ENCODE results near the gene PRM1. TPM values are rescaled to one million over a fixed set of nuclear protein-coding genes. Genes with fewer than 3 reads are reported as not detected.

PRM1 gene, protein sequence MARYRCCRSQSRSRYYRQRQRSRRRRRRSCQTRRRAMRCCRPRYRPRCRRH
- total RNA-seq (2022; extraction: Qiagen RNA extraction) = not detected in 5 replicates

GRCh38 chr16:11280616-11281522 lies at the start of gene PRM1:
PRM1 (minus strand) TSS chr16:11281330; CDS start chr16:11281238, 92 bp downstream.

GRCh38 chr16:11276143-11276895 lies 4.8 kb downstream of the PRM1 start, which contains the start of gene PRM2:
PRM2 (minus strand) TSS chr16:11276480; CDS start chr16:11276370, 110 bp downstream.

DNA sequence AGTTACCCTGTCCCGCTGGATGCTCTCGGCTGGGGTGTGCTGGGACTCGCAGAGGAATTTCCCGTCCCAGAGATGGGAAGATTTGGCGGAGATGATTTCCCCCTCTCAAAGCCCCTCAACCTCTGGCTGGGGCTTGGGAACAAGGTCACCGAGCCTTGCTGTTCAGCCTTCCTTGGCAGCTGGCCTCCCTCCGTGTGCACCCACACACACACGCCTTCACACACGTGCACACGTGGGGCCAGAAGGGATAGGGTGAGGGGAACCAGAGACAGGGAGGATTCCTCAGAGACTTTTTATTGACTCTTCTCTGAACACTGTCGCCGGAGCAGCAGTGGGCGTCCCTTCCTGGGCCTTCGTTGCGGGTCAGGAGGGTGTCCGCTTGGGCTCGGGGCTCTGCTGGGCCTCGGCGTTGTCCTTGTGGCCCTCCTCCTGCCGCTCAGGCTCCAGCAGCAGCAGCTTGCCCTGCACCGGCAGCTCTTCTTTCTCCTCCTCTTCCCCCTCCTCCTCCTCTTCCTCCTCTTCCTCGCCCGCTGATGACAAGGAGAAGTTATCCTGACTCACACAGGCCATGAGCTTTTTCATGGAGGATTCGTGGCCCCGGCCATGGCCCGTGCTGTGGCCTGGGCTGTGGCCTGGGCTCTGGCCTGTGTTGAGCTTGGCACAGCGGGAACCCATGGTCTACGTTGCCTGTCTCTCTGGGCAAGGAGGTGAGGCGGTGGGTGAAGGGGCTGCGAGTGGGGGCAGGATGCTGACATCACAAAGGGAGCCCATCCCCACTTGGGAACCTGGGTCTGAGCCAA lies 8.0 kb downstream of the PRM1 start, which contains the start of gene PRM3:
Gene PRM3, minus strand, starts transcription at position 709 of the 800 bp plus-strand sequence. Its CDS starts 34 bp downstream, at position 675.

DNA sequence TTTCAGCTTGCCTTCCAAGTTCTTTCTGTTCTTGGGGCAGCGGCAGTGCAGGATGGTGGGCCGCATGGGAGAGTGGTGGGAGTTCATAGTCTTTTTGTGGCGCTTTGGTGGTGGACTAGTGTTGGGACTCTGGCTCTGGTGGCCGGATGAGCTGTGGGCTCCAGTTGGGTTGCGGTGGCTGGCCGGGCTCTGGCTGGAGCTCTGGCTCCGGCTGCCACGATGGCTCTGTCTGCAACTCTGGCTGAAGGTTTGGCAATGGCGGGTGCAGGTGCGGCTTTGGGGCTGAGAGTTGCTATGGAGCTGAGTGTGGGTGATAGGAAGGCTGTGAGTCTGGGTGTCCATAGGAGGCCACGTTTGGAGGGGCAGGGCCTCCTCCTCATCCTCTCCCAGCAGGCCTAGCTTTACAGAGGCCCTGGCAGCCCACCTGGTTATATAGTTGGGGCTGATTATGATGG lies 12.2 kb downstream of the PRM1 start, which contains the start of gene TNP2:
Gene TNP2, minus strand, starts transcription at position 405 of the 455 bp plus-strand sequence. Its CDS starts 63 bp downstream, at position 342.

GRCh38 chr16:11255737-11256660 lies 25.1 kb downstream of the PRM1 start, which contains the start of gene SOCS1:
SOCS1 (minus strand) TSS chr16:11256204; CDS start chr16:11255478, 726 bp downstream.

Other genes starting within 250 kb of the PRM1 start
- 5.6 to 18.1 TPM (median 14.1 TPM) in 5 replicates for gene SOCS1, start 25.1 kb downstream of the PRM1 start, total RNA-seq (2022; extraction: Qiagen RNA extraction)
- gene TNP2, start 12.0 kb downstream of the PRM1 start, total RNA-seq (2022; extraction: Qiagen RNA extraction) = not detected in 5 replicates
- gene PRM3, start 7.7 kb downstream of the PRM1 start, total RNA-seq (2022; extraction: Qiagen RNA extraction) = not detected in 5 replicates
- gene PRM2, start 4.8 kb downstream of the PRM1 start, total RNA-seq (2022; extraction: Qiagen RNA extraction) = not detected in 5 replicates
- gene RMI2, start 64.1 kb upstream of the PRM1 start, total RNA-seq (2022; extraction: Qiagen RNA extraction) = 25.8 to 35.2 TPM (median 33.6 TPM) in 5 replicates

All from A549 treated with AZD2906 at 1 μM for 4 hours (cell line).